Measurements from ENCODE around the gene GPR146. TPM values are rescaled to one million over a fixed set of nuclear protein-coding genes. Genes with fewer than 3 reads are reported as not detected.

GPR146 gene
- total and polyA plus RNA-seq, 9 of the 15 experiments (the other 6 are each of a cell fraction or from before 2014, with no cell fraction given), result 0.22 to 3.6 (median 0.64) TPM; not detected in 2

GRCh38 chr7:1028775-1029636 lies 15.3 kb upstream of the GPR146 start (continued):
- peak in 1 of 2 experiments; percentile 73 for TF ChIP-seq E2F6 (IDR thresholded peaks at IDR 0.05; ENCODE audit: borderline replicate concordance in 1 of 2, extremely low read depth in 1 of 2, insufficient read depth in 1 of 2, insufficient read length in 1 of 2, low read depth in 1 of 2, low read length in 1 of 2, poor library complexity in 1 of 2, severe bottlenecking in 1 of 2)
- TF ChIP-seq ZNF449 (CRISPR knock-in tag; IDR thresholded peaks at IDR 0.05), result no peak
- no peak for TF ChIP-seq ZNF785 (CRISPR knock-in tag; IDR thresholded peaks at IDR 0.05)
- TF ChIP-seq ARID4B (CRISPR knock-in tag; IDR thresholded peaks at IDR 0.05), result no peak
- no peak for TF ChIP-seq EZH2 (IDR thresholded peaks at IDR 0.05; ENCODE audit: borderline replicate concordance, low read depth, low read length)
- TF ChIP-seq ZNF79 (CRISPR knock-in tag; IDR thresholded peaks at IDR 0.05; ENCODE audit: low read depth), result no peak
- no peak for TF ChIP-seq ELK3 (CRISPR knock-in tag; IDR thresholded peaks at IDR 0.05)
- no peak for TF ChIP-seq CBX1 (IDR thresholded peaks at IDR 0.05; ENCODE audit: low read depth)
- peak; percentile 87 to 95 for TF ChIP-seq MNT (conservative IDR thresholded peaks at IDR 0.05)
- no peak for TF ChIP-seq ZBTB7A (IDR thresholded peaks at IDR 0.05; ENCODE audit: borderline replicate concordance, control insufficient read depth, low read depth, low read length)
- TF ChIP-seq SMARCE1 (IDR thresholded peaks at IDR 0.05), result peak; percentile 82
- no peak for TF ChIP-seq POLR2G (IDR thresholded peaks at IDR 0.05; ENCODE audit: low read depth, low read length)
- TF ChIP-seq ZC3H4 (CRISPR knock-in tag; IDR thresholded peaks at IDR 0.05; ENCODE audit: borderline replicate concordance), result no peak
- peak; percentile 18; the same call in 1 of the 2 replicates for TF ChIP-seq SMARCA5 (IDR thresholded peaks at IDR 0.05)
- TF ChIP-seq ZNF431 (CRISPR knock-in tag; IDR thresholded peaks at IDR 0.05), result no peak
- no peak for TF ChIP-seq TAF9B (IDR thresholded peaks at IDR 0.05; ENCODE audit: partially characterized antibody)
